Measurements from ENCODE around the gene C10orf105.

GRCh38 chr10:71747551-71748523 is 28.3 kb upstream of the C10orf105 start:
- no peak for TF ChIP-seq YY1 (IDR thresholded peaks at IDR 0.05; ENCODE audit: insufficient read depth, insufficient read length)
- no peak for TF ChIP-seq ZNF274 (IDR thresholded peaks at IDR 0.05; ENCODE audit: low read depth, low read length)
- TF ChIP-seq SUZ12 (IDR thresholded peaks at IDR 0.05; ENCODE audit: extremely low read depth, insufficient read depth, insufficient read length) = no peak
